ENCODE data around the gene CNTNAP2.

DNA sequence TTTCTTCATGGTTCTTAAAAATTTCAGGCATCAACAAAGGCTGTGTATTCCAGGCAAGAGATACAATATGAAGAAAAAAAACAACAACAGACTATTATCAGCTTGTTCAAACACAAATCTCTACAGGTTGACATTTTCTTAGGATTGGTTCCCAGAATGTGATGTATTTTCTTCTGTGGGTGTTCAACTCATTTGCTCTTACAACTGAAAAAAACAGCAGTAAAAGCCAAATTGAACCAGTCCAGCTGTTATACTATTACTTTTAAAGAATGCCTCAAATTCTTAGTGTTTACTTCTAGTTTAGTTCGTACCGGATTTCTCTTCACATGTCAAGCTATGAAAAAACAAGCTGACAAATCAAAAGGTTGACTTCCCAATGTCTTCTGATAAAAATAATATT is 60.7 kb downstream of the CNTNAP2 start:
- TF ChIP-seq, protein P1, sequence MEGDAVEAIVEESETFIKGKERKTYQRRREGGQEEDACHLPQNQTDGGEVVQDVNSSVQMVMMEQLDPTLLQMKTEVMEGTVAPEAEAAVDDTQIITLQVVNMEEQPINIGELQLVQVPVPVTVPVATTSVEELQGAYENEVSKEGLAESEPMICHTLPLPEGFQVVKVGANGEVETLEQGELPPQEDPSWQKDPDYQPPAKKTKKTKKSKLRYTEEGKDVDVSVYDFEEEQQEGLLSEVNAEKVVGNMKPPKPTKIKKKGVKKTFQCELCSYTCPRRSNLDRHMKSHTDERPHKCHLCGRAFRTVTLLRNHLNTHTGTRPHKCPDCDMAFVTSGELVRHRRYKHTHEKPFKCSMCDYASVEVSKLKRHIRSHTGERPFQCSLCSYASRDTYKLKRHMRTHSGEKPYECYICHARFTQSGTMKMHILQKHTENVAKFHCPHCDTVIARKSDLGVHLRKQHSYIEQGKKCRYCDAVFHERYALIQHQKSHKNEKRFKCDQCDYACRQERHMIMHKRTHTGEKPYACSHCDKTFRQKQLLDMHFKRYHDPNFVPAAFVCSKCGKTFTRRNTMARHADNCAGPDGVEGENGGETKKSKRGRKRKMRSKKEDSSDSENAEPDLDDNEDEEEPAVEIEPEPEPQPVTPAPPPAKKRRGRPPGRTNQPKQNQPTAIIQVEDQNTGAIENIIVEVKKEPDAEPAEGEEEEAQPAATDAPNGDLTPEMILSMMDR (IDR thresholded peaks at IDR 0.05), result no peak
- no peak for TF ChIP-seq POLR2A (IDR thresholded peaks at IDR 0.05)
